ENCODE measurements around the gene HES4. TPM values are rescaled to one million over a fixed set of nuclear protein-coding genes. Genes with fewer than 3 reads are reported as not detected.

HES4 gene
- polyA plus RNA-seq, 1 of the 3 experiments (the other 2 are of a cell fraction), result 4.7 TPM

GRCh38 chr1:1026599-1027413 is 26.9 kb upstream of the HES4 start:
- 95% methylated on average over 8 of the region's 21 CpGs for WGBS (ENCODE audit: low lambda C conversion rate)
- peaks cover 0 to 10% of the 10 kb centered on the region in 2 experiments for H3K36me3 ChIP-seq (replicated peaks in 1 of 2; ENCODE audit: control insufficient read depth in 1 of 2, insufficient read depth in 2 of 2, low read length in 1 of 2)
- CTCF ChIA-PET, result interaction anchor here (0.6 to 2.3 kb wide), 3 partner anchors 24 to 42 kb away, joined by 3 to 10 read pairs (median 8); no protein-coding TSS in a partner anchor
- H3K79me2 ChIP-seq (ENCODE audit: insufficient read depth), result no peaks in the 10 kb centered on the region
- no peak overlapping the region for H3K9ac ChIP-seq
- H3K9me2 ChIP-seq, result no peaks in the 10 kb centered on the region
- TF ChIP-seq TCF12 (IDR thresholded peaks at IDR 0.05) (no peak), PBX3 (IDR thresholded peaks at IDR 0.05) (no peak), GABPA (IDR thresholded peaks at IDR 0.05; ENCODE audit: low read depth) (no peak), RAD21 (IDR thresholded peaks at IDR 0.05; ENCODE audit: low read length) (no peak), EZH2phosphoT487 (IDR thresholded peaks at IDR 0.05; ENCODE audit: borderline replicate concordance, low read depth) (no peak), CHD2 (IDR thresholded peaks at IDR 0.05; ENCODE audit: low read length, partially characterized antibody) (no peak), USF2 (IDR thresholded peaks at IDR 0.05; ENCODE audit: borderline replicate concordance, low read depth, low read length) (no peak), GATA2 (CRISPR knock-in tag; IDR thresholded peaks at IDR 0.05) (no peak), RXRA (IDR thresholded peaks at IDR 0.05; ENCODE audit: borderline replicate concordance, low read depth) (no peak), FOSL2 (IDR thresholded peaks at IDR 0.05; ENCODE audit: borderline replicate concordance, low read depth) (no peak), SIN3A (IDR thresholded peaks at IDR 0.05; ENCODE audit: borderline replicate concordance, low read depth, low read length) (no peak), ZBTB33 (IDR thresholded peaks at IDR 0.05; ENCODE audit: borderline replicate concordance, low read depth) (no peak), RCOR1 (IDR thresholded peaks at IDR 0.05; ENCODE audit: low read length) (no peak), TEAD4 (IDR thresholded peaks at IDR 0.05; ENCODE audit: borderline replicate concordance, insufficient read depth) (no peak), EP300 (IDR thresholded peaks at IDR 0.05; ENCODE audit: borderline replicate concordance in 1 of 2, low read depth in 1 of 2, low read length in 1 of 2) (no peak), NRF1 (IDR thresholded peaks at IDR 0.05; ENCODE audit: low read depth, low read length) (no peak)
- no peak overlapping the region for H3K4me3 ChIP-seq (ENCODE audit: low read depth in 2 of 2, low read length in 1 of 2)
- H4K20me1 ChIP-seq (ENCODE audit: insufficient read depth), result peaks cover 13% of the 10 kb centered on the region; the same call in 1 of the 2 replicates
- no peak overlapping the region for H2AFZ ChIP-seq (ENCODE audit: low read depth)
- no peak for DNase-seq
- H3K27me3 ChIP-seq (ENCODE audit: insufficient read depth), result no peaks in the 10 kb centered on the region
- no peaks in the 10 kb centered on the region for H3K9me3 ChIP-seq
- H3K4me1 ChIP-seq (ENCODE audit: control insufficient read depth in 1 of 2, insufficient read depth in 2 of 2, low read depth in 1 of 2, low read length in 1 of 2), result no peaks in the 10 kb centered on the region; a peak in 1 of 4 replicates
- H3K27ac ChIP-seq (ENCODE audit: low read depth in 2 of 2, low read length in 1 of 2), result no peak overlapping the region
- no peak overlapping the region for H3K4me2 ChIP-seq
- POLR2A ChIA-PET, result no interaction called here
- no peaks in the 10 kb centered on the region for H3F3A ChIP-seq (replicated peaks; ENCODE audit: insufficient read depth)
